OCI-LY7 (cell line): ENCODE results near the gene KIRREL3.

Experiments
- CTCF ChIP-seq: fragments of 200-600 bp; sonication (generic); conservative IDR thresholded peaks from 2 replicates; pipeline ENCODE4 v1.5.1; 2014; ENCODE audit warnings: mild to moderate bottlenecking, antibody characterized with exemption, low read length, moderate library complexity, mixed read lengths
- EZH2phosphoT487 ChIP-seq: fragments of 200-600 bp; sonication (generic); IDR thresholded peaks from 2 replicates; pipeline ENCODE4 v1.6.1; 2018; ENCODE audit warnings: low read depth, borderline replicate concordance, mild to moderate bottlenecking, mixed run types, antibody characterized with exemption, low read length, moderate library complexity, mixed read lengths

- TF ChIP-seq CTCF (no peak), EZH2phosphoT487 (no peak)
Measured at GRCh38 chr11:126456089-126456488, 544.5 kb downstream of the KIRREL3 start.
